ENCODE data around the gene ULBP1.
A peak's percentile ranks its signal among the peaks of the same experiment; 100 is the strongest.
"Not testable (repeated sequence)": the region's sequence is repeated elsewhere in the genome, so short reads cannot be mapped to it uniquely, and the experiment has no call there.

The ULBP1 gene

GRCh38 chr6:149948616-149949015 is 15.1 kb upstream of the ULBP1 start:
- DNase-seq (ENCODE audit: low read depth in 2 of 2): no peak
- TF ChIP-seq, protein P1, sequence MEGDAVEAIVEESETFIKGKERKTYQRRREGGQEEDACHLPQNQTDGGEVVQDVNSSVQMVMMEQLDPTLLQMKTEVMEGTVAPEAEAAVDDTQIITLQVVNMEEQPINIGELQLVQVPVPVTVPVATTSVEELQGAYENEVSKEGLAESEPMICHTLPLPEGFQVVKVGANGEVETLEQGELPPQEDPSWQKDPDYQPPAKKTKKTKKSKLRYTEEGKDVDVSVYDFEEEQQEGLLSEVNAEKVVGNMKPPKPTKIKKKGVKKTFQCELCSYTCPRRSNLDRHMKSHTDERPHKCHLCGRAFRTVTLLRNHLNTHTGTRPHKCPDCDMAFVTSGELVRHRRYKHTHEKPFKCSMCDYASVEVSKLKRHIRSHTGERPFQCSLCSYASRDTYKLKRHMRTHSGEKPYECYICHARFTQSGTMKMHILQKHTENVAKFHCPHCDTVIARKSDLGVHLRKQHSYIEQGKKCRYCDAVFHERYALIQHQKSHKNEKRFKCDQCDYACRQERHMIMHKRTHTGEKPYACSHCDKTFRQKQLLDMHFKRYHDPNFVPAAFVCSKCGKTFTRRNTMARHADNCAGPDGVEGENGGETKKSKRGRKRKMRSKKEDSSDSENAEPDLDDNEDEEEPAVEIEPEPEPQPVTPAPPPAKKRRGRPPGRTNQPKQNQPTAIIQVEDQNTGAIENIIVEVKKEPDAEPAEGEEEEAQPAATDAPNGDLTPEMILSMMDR (IDR thresholded peaks at IDR 0.05; ENCODE audit: low read depth, low read length): no peak

GRCh38 chr6:149950423-149950822 is 13.3 kb upstream of the ULBP1 start:
- no peak for DNase-seq (ENCODE audit: low read depth in 2 of 2)
- TF ChIP-seq, protein P1 (IDR thresholded peaks at IDR 0.05; ENCODE audit: low read depth, low read length): no peak
- no peak overlapping the region for H3K4me3 ChIP-seq (replicated peaks in 1 of 2; ENCODE audit: low read depth in 2 of 2, low read length in 2 of 2)

More at GRCh38 chr6:149948616-149949015, 15.1 kb upstream of the ULBP1 start:
- no peak overlapping the region for H3K4me3 ChIP-seq (replicated peaks in 1 of 2; ENCODE audit: low read depth in 2 of 2, low read length in 2 of 2)

DNA sequence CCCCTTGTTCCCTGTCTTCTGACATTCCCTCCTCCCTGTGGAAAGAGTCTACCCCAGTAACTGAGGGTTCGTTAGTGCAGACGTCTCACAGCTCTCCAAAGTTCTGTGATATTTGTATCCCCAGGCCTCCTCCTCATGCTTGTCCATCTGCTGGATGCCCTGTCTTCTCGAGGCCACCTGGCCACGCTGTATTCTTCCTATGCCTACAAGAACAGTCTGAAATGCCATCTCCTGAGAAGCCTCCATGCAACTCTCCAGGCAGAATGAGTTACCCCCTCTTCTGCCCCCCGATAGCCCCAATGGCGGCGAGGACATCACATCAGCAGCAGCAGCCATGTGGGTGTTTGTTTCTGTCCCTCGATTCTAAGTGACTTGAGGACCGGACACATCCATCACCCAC is 12.6 kb upstream of the ULBP1 start:
- TF ChIP-seq, protein P1 (IDR thresholded peaks at IDR 0.05; ENCODE audit: low read depth, low read length): no peak
- no peak for DNase-seq (ENCODE audit: low read depth in 2 of 2)
- H3K4me3 ChIP-seq (replicated peaks in 1 of 2; ENCODE audit: low read depth in 2 of 2, low read length in 2 of 2): no peak overlapping the region

- DNase-seq (ENCODE audit: low read depth in 2 of 2): no peak
- TF ChIP-seq, protein P1 (IDR thresholded peaks at IDR 0.05; ENCODE audit: low read depth, low read length): no peak
- no peak overlapping the region for H3K4me3 ChIP-seq (replicated peaks in 1 of 2; ENCODE audit: low read depth in 2 of 2, low read length in 2 of 2)
Measured at GRCh38 chr6:149951626-149952025, 12.1 kb upstream of the ULBP1 start.

- H3K4me3 ChIP-seq (replicated peaks in 1 of 2; ENCODE audit: low read depth in 2 of 2, low read length in 2 of 2); DNase-seq (ENCODE audit: low read depth in 2 of 2): not testable (repeated sequence)
Measured at GRCh38 chr6:149953390-149953789, 10.4 kb upstream of the ULBP1 start.

- not testable (repeated sequence) for DNase-seq (ENCODE audit: low read depth in 2 of 2)
Measured at GRCh38 chr6:149953934-149954327, 9.8 kb upstream of the ULBP1 start.

DNA sequence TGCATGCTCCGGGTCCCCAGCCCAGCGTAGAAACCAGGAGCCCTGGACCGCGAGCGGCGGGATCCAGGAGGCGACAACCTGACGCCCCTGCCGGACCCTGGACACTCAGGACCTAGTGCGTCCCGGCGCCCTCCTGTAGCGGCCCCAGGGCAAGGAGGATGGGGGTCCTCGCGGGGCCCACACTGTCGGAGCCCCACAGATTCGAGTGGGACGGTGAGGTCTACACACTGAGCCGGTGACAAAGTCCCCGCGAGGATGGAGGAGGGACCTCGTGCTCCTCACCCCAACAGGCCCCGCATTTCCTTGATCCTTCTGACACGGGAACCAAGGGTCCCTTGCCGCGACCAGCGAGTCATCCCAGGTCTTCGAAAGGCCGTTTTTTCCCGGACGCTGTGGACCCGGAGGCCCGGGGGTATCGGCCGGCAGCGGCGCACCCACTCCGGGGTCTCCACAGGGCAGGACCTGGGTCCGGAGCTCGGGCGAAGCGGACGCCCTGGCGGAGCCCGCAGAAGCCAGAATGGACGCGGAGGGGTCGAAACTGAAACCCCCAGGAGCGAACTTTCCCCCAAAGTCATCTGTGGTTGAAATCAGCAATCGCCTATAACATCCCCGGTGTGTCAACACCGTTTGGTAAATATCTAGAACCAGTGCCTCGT is 9.3 kb upstream of the ULBP1 start:
- not testable (repeated sequence) for H3K4me3 ChIP-seq (replicated peaks in 1 of 2; ENCODE audit: low read depth in 2 of 2, low read length in 2 of 2); DNase-seq (ENCODE audit: low read depth in 2 of 2)

More at GRCh38 chr6:149953934-149954327, 9.8 kb upstream of the ULBP1 start:
- not testable (repeated sequence) for H3K4me3 ChIP-seq (replicated peaks in 1 of 2; ENCODE audit: low read depth in 2 of 2, low read length in 2 of 2)

DNA sequence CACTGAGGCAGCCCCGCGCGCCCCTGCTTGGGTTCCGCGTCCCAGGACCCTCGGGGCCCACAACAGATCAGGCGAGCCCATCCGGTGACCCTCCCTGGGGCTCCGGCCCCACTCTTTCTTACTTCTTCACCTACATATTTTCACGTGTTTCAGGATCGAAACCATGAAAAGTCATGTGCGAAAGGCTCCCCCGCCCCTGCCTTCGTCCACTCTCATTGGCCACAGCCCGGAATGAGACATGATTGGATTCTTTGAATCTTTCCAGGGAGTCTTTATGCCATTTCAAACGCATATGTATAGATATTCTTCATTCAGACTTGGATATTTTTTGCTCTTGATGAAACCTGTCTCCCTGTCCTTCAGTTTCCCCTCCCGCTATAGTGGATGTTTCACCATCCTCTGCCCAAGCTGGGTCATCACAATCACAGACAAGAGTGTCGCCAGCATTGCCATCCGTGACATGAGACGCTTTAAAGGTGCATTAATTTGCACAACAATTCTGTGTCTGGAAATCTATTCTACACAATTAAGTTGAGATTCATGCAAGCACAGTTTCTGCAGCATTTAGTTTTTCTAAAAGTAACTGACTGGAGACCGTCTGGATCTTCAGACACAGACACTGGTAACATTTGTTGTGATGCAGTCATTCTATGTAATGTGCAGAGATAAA is 8.6 kb upstream of the ULBP1 start:
- not testable (repeated sequence) for H3K4me3 ChIP-seq (replicated peaks in 1 of 2; ENCODE audit: low read depth in 2 of 2, low read length in 2 of 2); DNase-seq (ENCODE audit: low read depth in 2 of 2)

DNA sequence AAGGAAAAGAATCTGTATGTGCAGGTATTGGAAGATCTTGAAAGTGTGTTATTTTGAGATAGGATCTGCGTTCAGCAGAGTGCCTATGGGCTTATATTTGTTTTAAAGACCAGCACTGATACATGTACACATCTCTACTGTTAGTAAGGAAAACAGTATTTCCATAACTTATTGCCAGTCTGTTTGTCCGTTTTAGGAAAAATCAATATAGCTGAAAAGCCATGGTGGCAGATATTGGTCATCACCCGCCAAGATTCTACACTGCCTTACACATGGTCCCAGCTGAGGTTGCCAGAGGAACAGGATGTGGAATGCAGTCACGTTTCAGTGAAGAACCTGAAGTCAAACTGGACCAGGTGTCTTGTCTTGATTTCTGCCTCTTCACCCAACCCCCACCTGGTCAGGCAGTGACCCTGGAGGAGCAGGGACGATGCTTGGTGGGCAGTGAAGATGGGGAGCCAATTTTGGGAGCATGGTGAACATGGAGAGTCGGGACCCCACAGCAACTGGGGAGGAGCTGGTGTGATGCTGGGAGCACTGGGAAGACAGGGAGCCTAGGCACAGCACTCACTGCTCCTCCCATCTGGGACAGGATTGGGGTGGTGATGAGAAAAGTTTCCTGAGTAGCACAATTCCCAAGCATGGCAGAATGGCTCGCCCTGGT is 8.0 kb upstream of the ULBP1 start:
- not testable (repeated sequence) for DNase-seq (ENCODE audit: low read depth in 2 of 2); H3K4me3 ChIP-seq (replicated peaks in 1 of 2; ENCODE audit: low read depth in 2 of 2, low read length in 2 of 2)

DNA sequence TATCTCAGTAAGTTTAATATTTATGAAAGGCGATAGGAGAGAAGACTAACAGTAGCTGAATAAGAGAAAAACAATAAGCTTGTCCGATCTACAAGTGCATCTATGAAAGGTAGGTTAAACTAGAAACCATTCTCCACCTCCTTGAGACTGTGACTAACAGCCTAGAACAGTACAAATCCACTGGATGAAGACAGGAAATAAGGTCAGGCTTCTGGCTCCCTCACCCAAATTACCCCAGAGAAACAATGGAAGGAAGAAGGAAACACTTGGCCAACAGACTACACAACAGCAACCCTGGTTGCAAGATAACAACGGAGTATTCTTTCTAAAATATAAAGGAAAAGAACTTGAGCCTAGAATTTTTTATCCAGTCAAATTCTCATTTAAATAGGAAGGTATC is 5.6 kb upstream of the ULBP1 start:
- H3K4me3 ChIP-seq (replicated peaks in 1 of 2; ENCODE audit: low read depth in 2 of 2, low read length in 2 of 2): not testable (repeated sequence)
- DNase-seq (ENCODE audit: low read depth in 2 of 2): peak; percentile 34 to 49

DNA sequence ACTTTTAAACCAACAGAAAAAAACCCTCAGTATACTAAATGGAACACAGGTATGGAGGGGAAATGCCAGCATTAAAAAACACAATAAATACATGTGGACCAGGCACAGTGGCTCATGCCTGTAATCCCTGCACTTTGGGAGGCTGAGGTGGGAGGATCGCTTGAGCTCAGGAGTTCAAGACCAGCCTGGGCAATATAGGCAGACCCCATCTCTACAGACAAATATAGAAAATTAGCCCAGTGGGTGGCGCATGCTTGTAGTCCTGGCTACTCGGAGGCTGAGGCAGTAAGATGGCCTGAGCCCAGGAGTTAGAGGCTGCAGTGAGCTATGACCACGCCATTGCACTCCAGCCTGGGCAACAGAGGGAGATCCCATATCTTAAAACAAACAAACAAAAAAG is 3.9 kb upstream of the ULBP1 start:
- DNase-seq (ENCODE audit: low read depth in 2 of 2); H3K4me3 ChIP-seq (replicated peaks in 1 of 2; ENCODE audit: low read depth in 2 of 2, low read length in 2 of 2): not testable (repeated sequence)

All from cardiac fibroblast (primary cell).